ENCODE results near the gene SESTD1.

Gene SESTD1

DNA sequence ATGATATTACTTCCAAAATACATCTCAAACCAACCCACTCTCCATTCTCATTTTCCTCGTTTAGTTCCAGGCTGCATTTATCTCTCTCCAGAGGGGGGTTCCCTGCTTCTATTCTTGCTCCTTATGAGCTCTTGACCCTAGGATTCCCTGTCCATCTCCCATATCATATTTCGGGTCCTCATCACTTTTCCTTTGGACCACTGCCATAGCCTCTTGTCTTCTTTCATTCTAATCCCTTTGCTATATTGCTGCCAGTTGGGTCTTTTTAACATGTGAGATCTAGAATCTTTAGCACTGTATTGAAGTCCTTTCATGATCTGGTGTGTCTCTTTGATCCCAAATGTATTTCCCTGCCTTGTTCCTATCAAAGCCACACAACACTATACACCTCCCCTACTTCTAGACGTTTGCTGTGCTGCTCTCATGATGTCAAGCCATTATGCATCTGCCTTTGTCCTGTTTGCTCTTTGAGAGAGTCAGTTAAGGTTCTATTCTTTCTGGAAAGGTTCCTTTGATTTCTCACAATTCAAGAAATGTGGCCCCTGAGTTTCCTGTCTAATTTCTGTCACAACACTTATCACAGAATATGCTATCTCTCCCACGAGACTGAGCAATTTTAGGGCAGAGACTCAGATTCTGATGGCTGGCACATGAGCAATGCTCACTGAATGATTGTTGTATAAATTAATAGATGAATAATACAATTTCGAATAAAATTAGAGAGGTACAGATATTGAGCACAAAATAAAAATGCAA, 43.2 kb upstream of the SESTD1 start:
- H3K4me1 ChIP-seq (ENCODE audit: insufficient read depth, low read length, severe bottlenecking), result no peaks in the 10 kb centered on the region
- H3K27ac ChIP-seq (ENCODE audit: low read depth, low read length, poor library complexity, severe bottlenecking), result no peak overlapping the region
- no peaks in the 10 kb centered on the region for H3K27me3 ChIP-seq (ENCODE audit: insufficient read depth, low read length)
- no peaks in the 10 kb centered on the region for H3K79me2 ChIP-seq (ENCODE audit: insufficient read depth, low read length)
- H3K4me2 ChIP-seq (ENCODE audit: low read length), result no peak overlapping the region
- H3K9me2 ChIP-seq (ENCODE audit: low read depth, low read length), result no peaks in the 10 kb centered on the region
- H3K36me3 ChIP-seq (ENCODE audit: insufficient read depth, low read length), result no peaks in the 10 kb centered on the region
- no peaks in the 10 kb centered on the region for H3K9me3 ChIP-seq (ENCODE audit: low read length)
- no peak overlapping the region for H3K4me3 ChIP-seq (ENCODE audit: low read depth, low read length, poor library complexity, severe bottlenecking)
- no peak overlapping the region for H3K9ac ChIP-seq (ENCODE audit: low read length)
- H3F3A ChIP-seq (ENCODE audit: insufficient read depth, low read length), result no peaks in the 10 kb centered on the region
- no peak for TF ChIP-seq EZH2 (IDR thresholded peaks at IDR 0.05; ENCODE audit: borderline replicate concordance, low read length)
- TF ChIP-seq, protein P1, sequence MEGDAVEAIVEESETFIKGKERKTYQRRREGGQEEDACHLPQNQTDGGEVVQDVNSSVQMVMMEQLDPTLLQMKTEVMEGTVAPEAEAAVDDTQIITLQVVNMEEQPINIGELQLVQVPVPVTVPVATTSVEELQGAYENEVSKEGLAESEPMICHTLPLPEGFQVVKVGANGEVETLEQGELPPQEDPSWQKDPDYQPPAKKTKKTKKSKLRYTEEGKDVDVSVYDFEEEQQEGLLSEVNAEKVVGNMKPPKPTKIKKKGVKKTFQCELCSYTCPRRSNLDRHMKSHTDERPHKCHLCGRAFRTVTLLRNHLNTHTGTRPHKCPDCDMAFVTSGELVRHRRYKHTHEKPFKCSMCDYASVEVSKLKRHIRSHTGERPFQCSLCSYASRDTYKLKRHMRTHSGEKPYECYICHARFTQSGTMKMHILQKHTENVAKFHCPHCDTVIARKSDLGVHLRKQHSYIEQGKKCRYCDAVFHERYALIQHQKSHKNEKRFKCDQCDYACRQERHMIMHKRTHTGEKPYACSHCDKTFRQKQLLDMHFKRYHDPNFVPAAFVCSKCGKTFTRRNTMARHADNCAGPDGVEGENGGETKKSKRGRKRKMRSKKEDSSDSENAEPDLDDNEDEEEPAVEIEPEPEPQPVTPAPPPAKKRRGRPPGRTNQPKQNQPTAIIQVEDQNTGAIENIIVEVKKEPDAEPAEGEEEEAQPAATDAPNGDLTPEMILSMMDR (IDR thresholded peaks at IDR 0.05; ENCODE audit: low read length), result no peak
- H2AFZ ChIP-seq (ENCODE audit: low read length), result no peak overlapping the region
- H4K20me1 ChIP-seq (ENCODE audit: insufficient read depth, low read length), result no peaks in the 10 kb centered on the region

DNA sequence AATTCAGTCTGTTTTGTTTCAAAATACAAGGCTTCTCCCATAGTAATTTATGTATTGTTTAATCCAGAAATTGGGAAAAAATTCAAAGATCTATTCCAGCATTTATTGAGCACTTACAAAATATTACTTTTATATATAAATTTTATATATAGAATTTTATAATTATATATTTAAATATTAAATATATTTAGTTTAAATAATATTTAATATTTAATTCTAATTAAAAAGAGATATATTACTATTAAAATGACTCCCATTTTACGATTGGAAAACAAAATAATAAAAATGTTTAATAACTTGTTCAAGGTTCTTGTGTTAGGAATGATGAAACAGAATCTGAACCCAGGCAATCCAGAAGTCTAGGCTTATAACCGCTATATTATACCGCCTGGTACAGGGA, 40.5 kb upstream of the SESTD1 start:
- Histone ChIP-seq H3K27me3 (ENCODE audit: insufficient read depth, low read length) (no peaks in the 10 kb centered on the region), H3K9me3 (ENCODE audit: low read length) (no peaks in the 10 kb centered on the region), H3F3A (ENCODE audit: insufficient read depth, low read length) (no peaks in the 10 kb centered on the region), H3K27ac (ENCODE audit: low read depth, low read length, poor library complexity, severe bottlenecking) (no peak overlapping the region), H3K9me2 (ENCODE audit: low read depth, low read length) (no peaks in the 10 kb centered on the region), H2AFZ (ENCODE audit: low read length) (no peak overlapping the region), H3K36me3 (ENCODE audit: insufficient read depth, low read length) (no peaks in the 10 kb centered on the region), H3K79me2 (ENCODE audit: insufficient read depth, low read length) (no peaks in the 10 kb centered on the region), H3K9ac (ENCODE audit: low read length) (no peak overlapping the region), H3K4me1 (ENCODE audit: insufficient read depth, low read length, severe bottlenecking) (no peaks in the 10 kb centered on the region), H4K20me1 (ENCODE audit: insufficient read depth, low read length) (no peaks in the 10 kb centered on the region), H3K4me2 (ENCODE audit: low read length) (no peak overlapping the region), H3K4me3 (ENCODE audit: low read depth, low read length, poor library complexity, severe bottlenecking) (no peak overlapping the region)
- TF ChIP-seq, protein P1 (IDR thresholded peaks at IDR 0.05; ENCODE audit: low read length), result no peak
- no peak for TF ChIP-seq EZH2 (IDR thresholded peaks at IDR 0.05; ENCODE audit: borderline replicate concordance, low read length)

DNA sequence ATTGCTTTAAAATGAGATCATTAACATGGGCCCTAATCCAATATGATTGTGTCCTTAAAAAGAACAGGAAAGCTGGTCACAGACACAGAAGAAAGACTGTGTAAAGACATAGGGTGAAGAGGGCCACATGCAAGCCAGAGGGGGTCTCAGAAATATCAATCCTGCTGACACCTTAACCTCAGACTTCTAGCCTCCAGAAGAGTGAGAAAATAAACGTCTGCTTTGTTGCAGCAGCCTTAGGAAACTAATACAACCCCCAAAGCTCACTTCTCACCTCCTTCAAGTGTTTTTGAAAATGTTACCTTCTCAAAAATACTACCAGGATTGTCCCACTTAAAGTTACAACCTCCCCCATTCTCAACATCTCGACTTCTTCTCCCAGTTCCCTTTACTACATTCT, 39.8 kb upstream of the SESTD1 start:
- Histone ChIP-seq H3K9ac (ENCODE audit: low read length) (no peak overlapping the region), H3F3A (ENCODE audit: insufficient read depth, low read length) (no peaks in the 10 kb centered on the region), H3K9me3 (ENCODE audit: low read length) (no peaks in the 10 kb centered on the region), H3K27me3 (ENCODE audit: insufficient read depth, low read length) (no peaks in the 10 kb centered on the region), H3K36me3 (ENCODE audit: insufficient read depth, low read length) (no peaks in the 10 kb centered on the region), H3K27ac (ENCODE audit: low read depth, low read length, poor library complexity, severe bottlenecking) (no peak overlapping the region), H4K20me1 (ENCODE audit: insufficient read depth, low read length) (no peaks in the 10 kb centered on the region), H3K4me3 (ENCODE audit: low read depth, low read length, poor library complexity, severe bottlenecking) (no peak overlapping the region), H3K79me2 (ENCODE audit: insufficient read depth, low read length) (no peaks in the 10 kb centered on the region), H3K4me2 (ENCODE audit: low read length) (no peak overlapping the region), H3K4me1 (ENCODE audit: insufficient read depth, low read length, severe bottlenecking) (no peaks in the 10 kb centered on the region), H2AFZ (ENCODE audit: low read length) (no peak overlapping the region), H3K9me2 (ENCODE audit: low read depth, low read length) (no peaks in the 10 kb centered on the region)
- TF ChIP-seq, protein P1 (IDR thresholded peaks at IDR 0.05; ENCODE audit: low read length), result no peak
- TF ChIP-seq EZH2 (IDR thresholded peaks at IDR 0.05; ENCODE audit: borderline replicate concordance, low read length), result no peak

All from OCI-LY1 (cell line).